ENCODE measurements around the gene CFAP65.

GRCh38 chr2:219019436-219019835, 21.9 kb downstream of the CFAP65 start:
- no peak for TF ChIP-seq CTCF (IDR thresholded peaks at IDR 0.05)
- no peak for TF ChIP-seq POLR2AphosphoS5 (IDR thresholded peaks at IDR 0.05)
- TF ChIP-seq EP300 (IDR thresholded peaks at IDR 0.05): no peak

Data from upper lobe of left lung (tissue), 4 donors.